Endodermal cell (in vitro differentiated cells): ENCODE results near the gene AXIN1. TPM values are rescaled to one million over a fixed set of nuclear protein-coding genes. Genes with fewer than 3 reads are reported as not detected.

Source experiments
- DNase-seq: peaks from one replicate; pipeline ENCODE4 v3.0.0-alpha.2; 2017
- H3K27ac ChIP-seq: 2 replicates; pipeline ENCODE4 v1.5.1; 2013; ENCODE audit warnings: mild to moderate bottlenecking, low read depth, low read length, moderate library complexity
- H3K27me3 ChIP-seq: 2 replicates; pipeline ENCODE4 v1.6.1; 2013; ENCODE audit warnings: mild to moderate bottlenecking, low read length, moderate library complexity; ENCODE audit not compliant: insufficient read depth, control insufficient read depth, poor library complexity, severe bottlenecking
- H3K36me3 ChIP-seq: 2 replicates; pipeline ENCODE4 v1.7.0; 2013; ENCODE audit warnings: mild to moderate bottlenecking, low read length, moderate library complexity; ENCODE audit not compliant: control insufficient read depth, insufficient read depth
- H3K4me1 ChIP-seq: one replicate; pipeline ENCODE4 v1.7.0; 2013; ENCODE audit warnings: low read length; ENCODE audit not compliant: control insufficient read depth, insufficient read depth
- H3K4me3 ChIP-seq: 2 replicates; pipeline ENCODE4 v1.5.1; 2013; ENCODE audit warnings: mild to moderate bottlenecking, low read length, moderate library complexity
- H3K9ac ChIP-seq: 2 replicates; pipeline ENCODE4 v1.6.1; 2013; ENCODE audit warnings: mild to moderate bottlenecking, low read length, moderate library complexity; ENCODE audit not compliant: poor library complexity, severe bottlenecking; ENCODE audit errors: extremely low read depth
- H3K9me3 ChIP-seq: 2 replicates; pipeline ENCODE4 v1.6.1; 2013; ENCODE audit warnings: mild to moderate bottlenecking, low read length, moderate library complexity; ENCODE audit not compliant: control insufficient read depth
- H3K27ac Mint-ChIP-seq: 2 replicates; pipeline ENCODE4 v1.8.0; 2020; ENCODE audit warnings: mixed read lengths
- H3K27me3 Mint-ChIP-seq: 2 replicates; pipeline ENCODE4 v1.8.0; 2021; ENCODE audit warnings: mild to moderate bottlenecking, mixed read lengths; ENCODE audit not compliant: insufficient read depth
- H3K36me3 Mint-ChIP-seq: 2 replicates; pipeline ENCODE4 v1.8.0; 2020; ENCODE audit warnings: low read depth, mixed read lengths
- H3K4me1 Mint-ChIP-seq: 2 replicates; pipeline ENCODE4 v1.8.0; 2020; ENCODE audit warnings: mixed read lengths
- H3K4me3 Mint-ChIP-seq: 2 replicates; pipeline ENCODE4 v1.8.0; 2020; ENCODE audit warnings: mild to moderate bottlenecking, moderate library complexity, mixed read lengths
- H3K9me3 Mint-ChIP-seq: 2 replicates; pipeline ENCODE4 v1.8.0; 2020; ENCODE audit warnings: mild to moderate bottlenecking, mixed read lengths
- WGBS, 2 experiments: methylation state at CpG; one replicate each; pipeline versions ENCODE4 v1.1.5 to v1.1.7; 2013; ENCODE audit warnings: missing lambda C conversion rate in 2 of 2, mixed read lengths in 1 of 2; ENCODE audit not compliant: insufficient coverage in 1 of 2, insufficient read length in 1 of 2; 5-methylcytosine and 5-hydroxymethylcytosine counted together
- total RNA-seq, 2 donors: library from RNA; stranded (reverse); fragmentation: NEBNext Ultra II Directional in 1 of 2; extraction: Animal tissue kit (Norgen Biotek cat#: 25700) in 1 of 2; gene quantifications; 2 replicates in 1 of 2; 3 replicates in 1 of 2; pipeline ENCODE4 v1.2.1, GENCODE V29; 2021
- TF ChIP-seq, protein P1 (sequence below): fragments of 200-600 bp; sonication (generic); conservative IDR thresholded peaks from 2 replicates; pipeline ENCODE4 v1.5.0; 2021; ENCODE audit warnings: antibody characterized with exemption, mild to moderate bottlenecking

AXIN1 gene
- total RNA-seq, 2 donors from 2014 or later = 36.5 to 37.3 TPM

DNA sequence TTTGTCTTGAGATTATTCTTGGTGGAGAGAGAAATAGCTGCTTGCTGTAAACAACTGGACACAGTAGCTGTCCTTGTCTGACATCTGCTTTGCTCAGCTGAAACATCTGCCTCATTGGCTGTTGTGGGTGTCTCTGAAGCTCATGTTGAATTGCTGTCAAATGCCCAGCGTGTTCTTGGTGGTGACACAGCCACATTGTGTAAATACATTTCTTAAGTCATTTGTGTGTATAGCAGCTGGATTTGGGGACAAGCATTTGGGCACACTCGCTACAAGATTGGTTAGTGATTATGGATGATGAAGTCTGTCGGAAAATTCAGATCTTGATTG is 112.6 kb downstream of the AXIN1 start:
- Histone ChIP-seq H3K36me3 (no peaks in the 10 kb centered on the region), H3K27me3 (no peaks in the 10 kb centered on the region), H3K9me3 (no peaks in the 10 kb centered on the region), H3K4me3 (no peak overlapping the region), H3K4me1 (no peaks in the 10 kb centered on the region), H3K9ac (no peak overlapping the region), H3K27ac (no peak overlapping the region)
- no peak overlapping the region for H3K27ac Mint-ChIP-seq
- no peak for DNase-seq
- no peak overlapping the region for H3K4me3 Mint-ChIP-seq
- no peaks in the 10 kb centered on the region for H3K4me1 Mint-ChIP-seq
- TF ChIP-seq, protein P1, sequence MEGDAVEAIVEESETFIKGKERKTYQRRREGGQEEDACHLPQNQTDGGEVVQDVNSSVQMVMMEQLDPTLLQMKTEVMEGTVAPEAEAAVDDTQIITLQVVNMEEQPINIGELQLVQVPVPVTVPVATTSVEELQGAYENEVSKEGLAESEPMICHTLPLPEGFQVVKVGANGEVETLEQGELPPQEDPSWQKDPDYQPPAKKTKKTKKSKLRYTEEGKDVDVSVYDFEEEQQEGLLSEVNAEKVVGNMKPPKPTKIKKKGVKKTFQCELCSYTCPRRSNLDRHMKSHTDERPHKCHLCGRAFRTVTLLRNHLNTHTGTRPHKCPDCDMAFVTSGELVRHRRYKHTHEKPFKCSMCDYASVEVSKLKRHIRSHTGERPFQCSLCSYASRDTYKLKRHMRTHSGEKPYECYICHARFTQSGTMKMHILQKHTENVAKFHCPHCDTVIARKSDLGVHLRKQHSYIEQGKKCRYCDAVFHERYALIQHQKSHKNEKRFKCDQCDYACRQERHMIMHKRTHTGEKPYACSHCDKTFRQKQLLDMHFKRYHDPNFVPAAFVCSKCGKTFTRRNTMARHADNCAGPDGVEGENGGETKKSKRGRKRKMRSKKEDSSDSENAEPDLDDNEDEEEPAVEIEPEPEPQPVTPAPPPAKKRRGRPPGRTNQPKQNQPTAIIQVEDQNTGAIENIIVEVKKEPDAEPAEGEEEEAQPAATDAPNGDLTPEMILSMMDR = no peak
- peaks cover 17% of the 10 kb centered on the region for H3K36me3 Mint-ChIP-seq
- H3K27me3 Mint-ChIP-seq = no peaks in the 10 kb centered on the region
- H3K9me3 Mint-ChIP-seq = peaks cover 2% of the 10 kb centered on the region
- WGBS, 2 experiments = 81 to 87% methylated on average over 2 to 3 of the region's 3 CpGs

Other genes with a start within 250 kb of the AXIN1 start
- gene NPRL3, start 214.1 kb downstream of the AXIN1 start, total RNA-seq = 10 to 100 TPM; 34.8 to 37.0 TPM
- not detected for gene HBZ, start 200.1 kb downstream of the AXIN1 start, total RNA-seq
- not detected for gene HBM, start 186.7 kb downstream of the AXIN1 start, total RNA-seq
- gene HBA2, start 179.8 kb downstream of the AXIN1 start, total RNA-seq = 1 to 10 TPM in 1 of 2 donors, not detected in 1; 1.2 TPM
- gene HBA1, start 176.0 kb downstream of the AXIN1 start, total RNA-seq = 1 to 10 TPM in 1 of 2 donors, not detected in 1; 1.1 TPM
- gene HBQ1, start 172.3 kb downstream of the AXIN1 start, total RNA-seq = 1 to 10 TPM; 1.2 to 1.3 TPM
- gene LUC7L, start 123.3 kb downstream of the AXIN1 start, total RNA-seq = 100 to 1,000 TPM; 130 to 151 TPM
- 100 to 1,000 TPM; 123 to 130 TPM for gene FAM234A, start 117.9 kb downstream of the AXIN1 start, total RNA-seq
- gene RGS11, start 76.8 kb downstream of the AXIN1 start, total RNA-seq = 1 to 10 TPM; 2.0 to 7.8 TPM
- 10 to 100 TPM in 1 of 2 donors, 1 to 10 TPM in 1; 6.8 to 19.2 TPM for gene ARHGDIG, start 72.1 kb downstream of the AXIN1 start, total RNA-seq
- 1 to 10 TPM; 2.9 to 9.9 TPM for gene PDIA2, start 69.6 kb downstream of the AXIN1 start, total RNA-seq
- gene MRPL28, start 17.8 kb upstream of the AXIN1 start, total RNA-seq = 100 to 1,000 TPM; 137 to 138 TPM
- 100 to 1,000 TPM; 104 to 115 TPM for gene PGAP6, start 29.3 kb upstream of the AXIN1 start, total RNA-seq
- 100 to 1,000 TPM; 274 to 350 TPM for gene NME4, start 44.5 kb upstream of the AXIN1 start, total RNA-seq
- 10 to 100 TPM; 31.8 to 43.5 TPM for gene DECR2, start 49.2 kb upstream of the AXIN1 start, total RNA-seq
- gene RAB11FIP3, start 72.9 kb upstream of the AXIN1 start, total RNA-seq = 10 to 100 TPM; 62.7 to 68.9 TPM
- 10 to 100 TPM; 55.3 to 76.1 TPM for gene CAPN15, start 175.0 kb upstream of the AXIN1 start, total RNA-seq
- under 1 TPM; 0.29 to 0.62 TPM for gene PRR35, start 207.7 kb upstream of the AXIN1 start, total RNA-seq
- 1 to 10 TPM; 1.1 TPM for gene NHLRC4, start 214.3 kb upstream of the AXIN1 start, total RNA-seq
- gene PIGQ, start 217.2 kb upstream of the AXIN1 start, total RNA-seq = 100 to 1,000 TPM; 128 to 129 TPM
- gene RAB40C, start 237.3 kb upstream of the AXIN1 start, total RNA-seq = 10 to 100 TPM; 21.3 to 25.9 TPM